GM10266 (cell line): ENCODE measurements around the gene SAMSN1.
A peak's percentile ranks its signal among the peaks of the same experiment; 100 is the strongest.

Source experiments
- DNase-seq: peaks from one replicate; pipeline ENCODE4 v3.0.0; 2012; ENCODE audit errors: extremely low spot score
- CTCF ChIP-seq: IDR thresholded peaks from 2 replicates; pipeline ENCODE4 v1.5.1; 2012; ENCODE audit warnings: mild to moderate bottlenecking, low read depth; ENCODE audit not compliant: control insufficient read depth, insufficient read depth; ENCODE audit errors: missing control alignments

The SAMSN1 gene

GRCh38 chr21:14589855-14590563 is 43.9 kb upstream of the SAMSN1 start:
- peak; percentile 14 for DNase-seq
- no peak for TF ChIP-seq CTCF

GRCh38 chr21:14587266-14587665 is 41.2 kb upstream of the SAMSN1 start:
- DNase-seq = no peak
- no peak for TF ChIP-seq CTCF

- TF ChIP-seq CTCF = no peak
- DNase-seq = no peak
These were observed 39.0 kb upstream of the SAMSN1 start for GRCh38 chr21:14585122-14585521.

- TF ChIP-seq CTCF = no peak
- DNase-seq = no peak
These were observed 38.4 kb upstream of the SAMSN1 start for GRCh38 chr21:14584357-14585095.

GRCh38 chr21:14583629-14584255 is 37.6 kb upstream of the SAMSN1 start:
- TF ChIP-seq CTCF = no peak
- DNase-seq = no peak

- no peak for TF ChIP-seq CTCF
- no peak for DNase-seq
These were observed 37.0 kb upstream of the SAMSN1 start for GRCh38 chr21:14582934-14583628.
